AG08395 (cell line): ENCODE data around the gene PGM1.

Source experiments
- DNase-seq: peaks from one replicate; pipeline ENCODE4 v3.0.0; 2012; ENCODE audit warnings: mixed read lengths, low spot score

The PGM1 gene

GRCh38 chr1:63601061-63601460 lies 7.8 kb downstream of the PGM1 start:
- DNase-seq, result no peak

- DNase-seq, result no peak
Measured at GRCh38 chr1:63601463-63601862, 8.3 kb downstream of the PGM1 start.

- DNase-seq, result no peak
Measured at GRCh38 chr1:63601912-63602311, 8.7 kb downstream of the PGM1 start.

GRCh38 chr1:63602629-63603028 lies 9.4 kb downstream of the PGM1 start:
- no peak for DNase-seq

GRCh38 chr1:63603810-63604209 lies 10.6 kb downstream of the PGM1 start:
- no peak for DNase-seq

- DNase-seq, result no peak
Measured at GRCh38 chr1:63607322-63607721, 14.1 kb downstream of the PGM1 start.

GRCh38 chr1:63611231-63611630 lies 18.0 kb downstream of the PGM1 start:
- no peak for DNase-seq

- no peak for DNase-seq
Measured at GRCh38 chr1:63612564-63612963, 19.4 kb downstream of the PGM1 start.

- no peak for DNase-seq
Measured at GRCh38 chr1:63612971-63613370, 19.8 kb downstream of the PGM1 start.

- DNase-seq, result peak; percentile 79
Measured at GRCh38 chr1:63615768-63616420, 22.7 kb downstream of the PGM1 start.

- DNase-seq, result no peak
Measured at GRCh38 chr1:63617450-63617849, 24.2 kb downstream of the PGM1 start.

GRCh38 chr1:63618011-63618410 lies 24.8 kb downstream of the PGM1 start:
- no peak for DNase-seq

GRCh38 chr1:63619558-63619957 lies 26.3 kb downstream of the PGM1 start:
- DNase-seq, result no peak

GRCh38 chr1:63620671-63621070 lies 27.5 kb downstream of the PGM1 start:
- DNase-seq, result no peak

- DNase-seq, result no peak
Measured at GRCh38 chr1:63621075-63621474, 27.9 kb downstream of the PGM1 start.

GRCh38 chr1:63621698-63622097 lies 28.5 kb downstream of the PGM1 start:
- DNase-seq, result peak; percentile 41

GRCh38 chr1:63622849-63623566 lies 29.8 kb downstream of the PGM1 start:
- no peak for DNase-seq

- no peak for DNase-seq
Measured at GRCh38 chr1:63623952-63624351, 30.7 kb downstream of the PGM1 start.

GRCh38 chr1:63624911-63625310 lies 31.7 kb downstream of the PGM1 start:
- peak; percentile 53 for DNase-seq

GRCh38 chr1:63626222-63626621 lies 33.0 kb downstream of the PGM1 start:
- DNase-seq, result no peak

- DNase-seq, result no peak
Measured at GRCh38 chr1:63628607-63629006, 35.4 kb downstream of the PGM1 start.

- DNase-seq, result no peak
Measured at GRCh38 chr1:63630238-63630637, 37.0 kb downstream of the PGM1 start.

GRCh38 chr1:63630666-63631065 lies 37.5 kb downstream of the PGM1 start:
- peak; percentile 47 for DNase-seq

- DNase-seq, result no peak
Measured at GRCh38 chr1:63632110-63632509, 38.9 kb downstream of the PGM1 start.
